Progenitor cell of endocrine pancreas (in vitro differentiated cells): ENCODE results near the gene SHLD1. TPM values are rescaled to one million over a fixed set of nuclear protein-coding genes. Genes with fewer than 3 reads are reported as not detected.

ENCODE experiments used
- DNase-seq: peaks from one replicate; pipeline ENCODE4 v3.0.0; 2021; ENCODE audit warnings: low spot score; ENCODE audit not compliant: unreplicated experiment
- H3K27ac Mint-ChIP-seq: 2 replicates; pipeline ENCODE4 v1.8.0; 2021; ENCODE audit warnings: mild to moderate bottlenecking, moderate library complexity, mixed read lengths
- H3K27me3 Mint-ChIP-seq: 2 replicates; pipeline ENCODE4 v1.8.0; 2021; ENCODE audit warnings: mixed read lengths
- H3K36me3 Mint-ChIP-seq: 2 replicates; pipeline ENCODE4 v1.8.0; 2022; ENCODE audit warnings: mixed read lengths; ENCODE audit not compliant: insufficient read depth
- H3K4me1 Mint-ChIP-seq: 2 replicates; pipeline ENCODE4 v1.8.0; 2021; ENCODE audit warnings: low read depth, mixed read lengths
- H3K4me3 Mint-ChIP-seq: 2 replicates; pipeline ENCODE4 v1.8.0; 2021; ENCODE audit warnings: low read depth, mild to moderate bottlenecking, moderate library complexity, mixed read lengths
- H3K9me3 Mint-ChIP-seq: 2 replicates; pipeline ENCODE4 v1.8.0; 2021; ENCODE audit warnings: low read depth, mixed read lengths
- CTCF ChIP-seq: fragments of 200-600 bp; sonication (generic); IDR thresholded peaks from one replicate; pipeline ENCODE4 v1.5.0; 2021; ENCODE audit warnings: antibody characterized with exemption, mild to moderate bottlenecking; ENCODE audit not compliant: unreplicated experiment
- total RNA-seq: library from RNA; stranded (reverse); gene quantifications from 2 replicates; pipeline ENCODE4 v1.2.1, GENCODE V29; 2021

Gene SHLD1
- total RNA-seq, 1 donor from 2014 or later, result 8.5 TPM

GRCh38 chr20:5887386-5887785, 137.2 kb downstream of the SHLD1 start:
- DNase-seq, result no peak
- TF ChIP-seq CTCF, result no peak
- no peaks in the 10 kb centered on the region for H3K9me3 Mint-ChIP-seq
- H3K4me1 Mint-ChIP-seq, result peaks cover 11% of the 10 kb centered on the region
- no peak overlapping the region for H3K4me3 Mint-ChIP-seq
- H3K27me3 Mint-ChIP-seq, result peaks cover 6% of the 10 kb centered on the region
- H3K27ac Mint-ChIP-seq, result no peak overlapping the region
- no peaks in the 10 kb centered on the region for H3K36me3 Mint-ChIP-seq

- no peak for DNase-seq
- H3K4me1 Mint-ChIP-seq, result peaks cover 11% of the 10 kb centered on the region
- H3K36me3 Mint-ChIP-seq, result no peaks in the 10 kb centered on the region
- H3K4me3 Mint-ChIP-seq, result no peak overlapping the region
- peaks cover 6% of the 10 kb centered on the region for H3K27me3 Mint-ChIP-seq
- H3K27ac Mint-ChIP-seq, result no peak overlapping the region
- H3K9me3 Mint-ChIP-seq, result no peaks in the 10 kb centered on the region
- TF ChIP-seq CTCF, result no peak
These were observed 137.8 kb downstream of the SHLD1 start for GRCh38 chr20:5888041-5888440.

GRCh38 chr20:5890773-5891441, 140.7 kb downstream of the SHLD1 start:
- Mint-ChIP-seq H3K27me3 (peaks cover 6% of the 10 kb centered on the region), H3K4me1 (no peaks in the 10 kb centered on the region), H3K27ac (no peak overlapping the region), H3K36me3 (no peaks in the 10 kb centered on the region), H3K4me3 (no peak overlapping the region), H3K9me3 (no peaks in the 10 kb centered on the region)
- TF ChIP-seq CTCF, result no peak
- no peak for DNase-seq

- Mint-ChIP-seq H3K27ac (no peak overlapping the region), H3K4me3 (no peak overlapping the region), H3K4me1 (no peaks in the 10 kb centered on the region), H3K36me3 (no peaks in the 10 kb centered on the region), H3K27me3 (peaks cover 20% of the 10 kb centered on the region), H3K9me3 (no peaks in the 10 kb centered on the region)
- no peak for DNase-seq
- TF ChIP-seq CTCF, result no peak
These were observed 142.9 kb downstream of the SHLD1 start for GRCh38 chr20:5893052-5893451.

- Mint-ChIP-seq H3K4me1 (no peaks in the 10 kb centered on the region), H3K4me3 (no peak overlapping the region), H3K27ac (no peak overlapping the region), H3K27me3 (peaks cover 16% of the 10 kb centered on the region), H3K9me3 (no peaks in the 10 kb centered on the region), H3K36me3 (no peaks in the 10 kb centered on the region)
- TF ChIP-seq CTCF, result no peak
- no peak for DNase-seq
These were observed 143.4 kb downstream of the SHLD1 start for GRCh38 chr20:5893621-5894020.
